ENCODE results near the gene BCHE. TPM values are rescaled to one million over a fixed set of nuclear protein-coding genes. Genes with fewer than 3 reads are reported as not detected.

BCHE gene
- total and polyA plus RNA-seq, 9 donors = 0.35 to 23.1 (median 2.9) TPM

- Histone ChIP-seq H3K27ac (no peak overlapping the region), H3K4me1 (ENCODE audit: insufficient read depth) (no peaks in the 10 kb centered on the region), H3K9me3 (no peaks in the 10 kb centered on the region), H3K27me3 (no peaks in the 10 kb centered on the region), H3K36me3 (no peaks in the 10 kb centered on the region), H3K4me3 (no peak overlapping the region)
- 77 to 89% (median 81%) methylated on average over 4 of the region's 4 CpGs for WGBS, 3 donors
- intact Hi-C loops (cut with DNase I) = no loop called here
- DNase-seq = no peak
- TF ChIP-seq POLR2A (IDR thresholded peaks at IDR 0.05) (no peak), EP300 (IDR thresholded peaks at IDR 0.05) (no peak), CTCF (IDR thresholded peaks at IDR 0.05) (no peak)
Observed at GRCh38 chr3:165786013-165786412, 51.2 kb downstream of the BCHE start.

DNA sequence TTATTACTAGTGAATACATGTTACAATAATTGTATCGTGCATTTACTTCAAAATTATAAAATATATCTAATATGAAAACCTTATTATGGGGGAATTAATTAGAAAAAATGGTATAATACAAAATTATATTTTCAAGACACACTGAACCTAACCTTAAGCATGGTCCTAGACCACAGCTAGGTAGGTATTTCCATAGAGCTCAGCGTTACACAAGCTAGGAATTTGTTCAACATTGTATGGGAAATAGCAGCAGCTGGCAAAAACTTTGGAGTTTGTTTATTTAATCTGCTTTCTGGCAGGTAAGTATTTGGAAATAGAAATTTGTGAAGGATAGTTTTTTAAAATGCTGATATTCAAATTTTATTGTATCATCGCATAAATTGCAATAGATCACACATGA is 52.9 kb downstream of the BCHE start:
- H3K4me1 ChIP-seq (ENCODE audit: insufficient read depth) = no peaks in the 10 kb centered on the region
- H3K27me3 ChIP-seq = no peaks in the 10 kb centered on the region
- no peak overlapping the region for H3K4me3 ChIP-seq
- H3K36me3 ChIP-seq = no peaks in the 10 kb centered on the region
- intact Hi-C loops (cut with DNase I) = no loop called here
- no peak for DNase-seq
- TF ChIP-seq POLR2A (IDR thresholded peaks at IDR 0.05) = no peak
- no peak for TF ChIP-seq CTCF (IDR thresholded peaks at IDR 0.05)
- TF ChIP-seq EP300 (IDR thresholded peaks at IDR 0.05) = no peak
- 91 to 93% (median 91%) methylated on average over 3 of the region's 3 CpGs for whole genome bisulfite sequencing, 3 donors
- H3K9me3 ChIP-seq = no peaks in the 10 kb centered on the region
- no peak overlapping the region for H3K27ac ChIP-seq

DNA sequence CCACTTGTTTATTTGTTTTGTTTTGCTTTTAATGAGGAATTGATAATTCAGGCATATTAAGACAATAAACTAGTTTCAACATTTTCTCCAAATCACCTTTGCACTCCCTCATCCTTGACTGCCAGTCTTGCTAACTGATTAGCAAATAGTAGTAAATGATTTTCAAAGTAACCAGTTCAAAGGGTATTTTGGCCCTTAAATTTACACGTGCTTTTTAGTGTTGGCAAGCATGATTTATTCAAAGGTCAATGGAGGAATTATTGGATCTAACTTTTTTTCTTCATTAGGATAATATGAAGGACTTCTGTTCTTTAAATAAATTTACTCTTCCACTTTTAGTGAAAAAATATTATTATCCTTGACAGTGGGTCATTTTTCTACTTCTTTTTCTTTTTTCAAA is 53.8 kb downstream of the BCHE start:
- intact Hi-C loops (cut with DNase I) = no loop called here
- TF ChIP-seq CTCF (IDR thresholded peaks at IDR 0.05) (no peak), EP300 (IDR thresholded peaks at IDR 0.05) (no peak), POLR2A (IDR thresholded peaks at IDR 0.05) (no peak)
- H3K27me3 ChIP-seq = no peaks in the 10 kb centered on the region
- no peaks in the 10 kb centered on the region for H3K9me3 ChIP-seq
- H3K27ac ChIP-seq = no peak overlapping the region
- 19 to 33% (median 26%) methylated on average over 1 of the region's 1 CpG for WGBS, 3 donors
- H3K4me3 ChIP-seq = no peak overlapping the region
- no peak for DNase-seq
- H3K4me1 ChIP-seq (ENCODE audit: insufficient read depth) = no peaks in the 10 kb centered on the region
- no peaks in the 10 kb centered on the region for H3K36me3 ChIP-seq

DNA sequence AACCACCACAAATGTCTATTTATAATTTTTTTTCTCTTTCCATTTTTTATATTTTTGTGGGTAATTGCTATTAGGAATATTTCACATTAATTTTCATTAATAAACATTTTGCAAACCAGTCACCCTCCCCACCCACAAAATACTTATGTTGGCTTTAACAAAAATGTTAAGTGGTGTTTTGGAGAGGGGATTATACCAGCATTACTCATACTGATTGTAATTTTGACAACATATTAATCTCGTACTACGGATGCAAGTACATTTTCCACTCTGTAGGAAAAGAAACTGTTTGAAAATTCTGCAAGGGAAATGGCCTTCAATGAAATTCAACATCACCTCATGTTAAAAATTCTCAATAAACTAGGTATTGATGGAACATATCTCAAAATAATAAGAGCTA is 58.3 kb downstream of the BCHE start:
- no peak for DNase-seq
- intact Hi-C loops (cut with DNase I) = no loop called here
- H3K27me3 ChIP-seq = no peaks in the 10 kb centered on the region
- H3K9me3 ChIP-seq = no peaks in the 10 kb centered on the region
- H3K27ac ChIP-seq = no peak overlapping the region
- H3K4me3 ChIP-seq = no peak overlapping the region
- H3K36me3 ChIP-seq = no peaks in the 10 kb centered on the region
- H3K4me1 ChIP-seq (ENCODE audit: insufficient read depth) = no peaks in the 10 kb centered on the region
- WGBS, 3 donors = 69 to 80% (median 78%) methylated on average over 2 of the region's 2 CpGs
- TF ChIP-seq POLR2A (IDR thresholded peaks at IDR 0.05) (no peak), CTCF (IDR thresholded peaks at IDR 0.05) (no peak), EP300 (IDR thresholded peaks at IDR 0.05) (no peak)

DNA sequence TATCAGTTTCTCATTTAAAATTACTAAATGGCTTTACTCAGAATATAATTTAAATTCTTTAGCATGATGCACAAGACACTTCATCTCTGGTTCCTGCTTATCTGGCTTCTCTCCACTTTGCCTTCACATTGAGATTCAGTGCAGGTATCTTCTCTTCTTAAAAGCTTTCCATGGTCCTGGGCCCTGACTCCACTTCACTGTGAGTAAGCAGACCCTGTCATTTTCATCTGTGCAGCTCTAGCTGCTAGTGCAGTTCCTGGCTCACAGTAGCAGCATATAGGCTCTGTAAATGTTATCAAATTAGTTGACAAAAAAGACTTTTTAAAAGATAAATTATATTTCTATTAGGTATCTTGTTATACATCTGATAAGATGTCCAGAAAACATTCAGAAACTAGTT is 58.8 kb downstream of the BCHE start:
- no peak overlapping the region for H3K27ac ChIP-seq
- intact Hi-C loops (cut with DNase I) = no loop called here

More for the DNA sequence above, 58.8 kb downstream of the BCHE start:
- TF ChIP-seq EP300 (IDR thresholded peaks at IDR 0.05) (no peak), POLR2A (IDR thresholded peaks at IDR 0.05) (no peak), CTCF (IDR thresholded peaks at IDR 0.05) (no peak)
- Histone ChIP-seq H3K4me1 (ENCODE audit: insufficient read depth) (no peaks in the 10 kb centered on the region), H3K36me3 (no peaks in the 10 kb centered on the region), H3K9me3 (no peaks in the 10 kb centered on the region), H3K4me3 (no peak overlapping the region), H3K27me3 (no peaks in the 10 kb centered on the region)
- no peak for DNase-seq

All from ovary (tissue), 9 donors.